Glomerular visceral epithelial cell (primary cell): ENCODE measurements around the gene RANGAP1.
"Not testable (repeated sequence)": the region's sequence is repeated elsewhere in the genome, so short reads cannot be mapped to it uniquely, and the experiment has no call there.

Source experiments
- DNase-seq: peaks from one replicate; pipeline ENCODE4 v3.0.0-alpha.2; 2016; ENCODE audit errors: extremely low spot score

The RANGAP1 gene

GRCh38 chr22:41261541-41262249, 24.3 kb downstream of the RANGAP1 start:
- no peak for DNase-seq

- DNase-seq, result no peak
Measured at GRCh38 chr22:41260871-41261270, 25.1 kb downstream of the RANGAP1 start.

GRCh38 chr22:41259756-41260155, 26.2 kb downstream of the RANGAP1 start:
- not testable (repeated sequence) for DNase-seq

GRCh38 chr22:41257696-41258095, 28.3 kb downstream of the RANGAP1 start:
- DNase-seq, result no peak

GRCh38 chr22:41256254-41257253, 29.4 kb downstream of the RANGAP1 start:
- peak; percentile 33 for DNase-seq

- no peak for DNase-seq
Measured at GRCh38 chr22:41254230-41254629, 31.8 kb downstream of the RANGAP1 start.

GRCh38 chr22:41252365-41252764, 33.6 kb downstream of the RANGAP1 start:
- DNase-seq, result no peak

GRCh38 chr22:41250127-41250526, 35.9 kb downstream of the RANGAP1 start:
- no peak for DNase-seq

- no peak for DNase-seq
Measured at GRCh38 chr22:41249442-41249841, 36.5 kb downstream of the RANGAP1 start.

- DNase-seq, result no peak
Measured at GRCh38 chr22:41248758-41249157, 37.2 kb downstream of the RANGAP1 start.

GRCh38 chr22:41248314-41248713, 37.7 kb downstream of the RANGAP1 start:
- DNase-seq, result no peak

GRCh38 chr22:41247703-41248102, 38.3 kb downstream of the RANGAP1 start:
- no peak for DNase-seq

- DNase-seq, result no peak
Measured at GRCh38 chr22:41245917-41246499, 40.0 kb downstream of the RANGAP1 start.

GRCh38 chr22:41243361-41243760, 42.6 kb downstream of the RANGAP1 start:
- DNase-seq, result no peak

GRCh38 chr22:41242396-41243117, 43.4 kb downstream of the RANGAP1 start:
- no peak for DNase-seq

GRCh38 chr22:41241133-41241676, 44.8 kb downstream of the RANGAP1 start:
- DNase-seq, result no peak

- no peak for DNase-seq
Measured at GRCh38 chr22:41240377-41241132, 45.4 kb downstream of the RANGAP1 start, which contains the start of gene CHADL. Gene CHADL, minus strand, starts transcription at chr22:41240931. Its CDS starts 50 bp downstream, at chr22:41240881.

GRCh38 chr22:41239443-41240128, 46.4 kb downstream of the RANGAP1 start:
- DNase-seq, result no peak

- no peak for DNase-seq
Measured at GRCh38 chr22:41238570-41239442, 47.2 kb downstream of the RANGAP1 start.
